Ishikawa (cell line): ENCODE data around the gene PRR12.

ENCODE experiments used
- CEBPB ChIP-seq: IDR thresholded peaks from 2 replicates; pipeline ENCODE4 v1.6.1; 2012
- CREB1 ChIP-seq: IDR thresholded peaks from 2 replicates; pipeline ENCODE4 v1.6.1; 2012; ENCODE audit warnings: low read depth
- EGR1 ChIP-seq: IDR thresholded peaks from 2 replicates; pipeline ENCODE4 v1.6.1; 2012
- EP300 ChIP-seq: IDR thresholded peaks from 2 replicates; pipeline ENCODE4 v1.6.1; 2012; ENCODE audit warnings: borderline replicate concordance
- FOXM1 ChIP-seq: IDR thresholded peaks from 2 replicates; pipeline ENCODE4 v1.6.1; 2012; ENCODE audit warnings: low read depth, borderline replicate concordance
- MAX ChIP-seq: IDR thresholded peaks from 2 replicates; pipeline ENCODE4 v1.6.1; 2012
- NFIC ChIP-seq: IDR thresholded peaks from 2 replicates; pipeline ENCODE4 v1.6.1; 2012
- RAD21 ChIP-seq: IDR thresholded peaks from 2 replicates; pipeline ENCODE4 v1.6.1; 2012; ENCODE audit warnings: low read depth
- TAF1 ChIP-seq: IDR thresholded peaks from 2 replicates; pipeline ENCODE4 v1.6.1; 2012; ENCODE audit warnings: low read depth, mild to moderate bottlenecking
- TCF12 ChIP-seq: IDR thresholded peaks from 2 replicates; pipeline ENCODE4 v1.6.1; 2012; ENCODE audit warnings: low read depth
- TEAD4 ChIP-seq: IDR thresholded peaks from 2 replicates; pipeline ENCODE4 v1.6.1; 2012
- USF1 ChIP-seq: IDR thresholded peaks from 2 replicates; pipeline ENCODE4 v1.6.1; 2012
- YY1 ChIP-seq: IDR thresholded peaks from 2 replicates; pipeline ENCODE4 v1.6.1; 2012; ENCODE audit warnings: low read depth
- ZBTB7A ChIP-seq: IDR thresholded peaks from 2 replicates; pipeline ENCODE4 v1.6.1; 2012; ENCODE audit warnings: low read depth
- TF ChIP-seq, protein P1 (sequence below): IDR thresholded peaks from 2 replicates; pipeline ENCODE4 v1.6.1; 2012; ENCODE audit warnings: low read depth, mild to moderate bottlenecking

Gene PRR12

DNA sequence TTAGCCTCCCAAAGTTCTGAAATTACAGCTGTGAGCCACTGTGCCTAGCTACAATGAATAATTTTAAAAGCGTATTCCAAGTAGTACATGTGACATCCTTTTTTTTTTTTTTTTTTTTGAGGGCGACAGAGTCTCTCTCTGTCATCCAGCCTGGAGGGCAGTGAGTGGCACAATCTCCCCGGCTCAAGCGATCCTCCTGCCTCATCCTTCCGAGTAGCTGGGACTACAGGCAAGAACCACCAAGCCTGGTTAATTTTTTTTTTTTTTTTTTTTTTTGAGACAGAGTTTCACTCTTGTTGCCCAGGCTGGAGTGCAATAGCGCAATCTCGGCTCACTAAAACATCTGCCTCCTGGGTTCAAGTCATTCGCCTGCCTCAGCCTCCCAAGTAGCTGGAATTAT, 3.8 kb upstream of the PRR12 start:
- TF ChIP-seq EGR1, result no peak
- TF ChIP-seq FOXM1, result no peak
- TF ChIP-seq NFIC, result no peak
- TF ChIP-seq CREB1, result no peak
- no peak for TF ChIP-seq EP300
- no peak for TF ChIP-seq TEAD4
- TF ChIP-seq RAD21, result no peak
- TF ChIP-seq, protein P1, sequence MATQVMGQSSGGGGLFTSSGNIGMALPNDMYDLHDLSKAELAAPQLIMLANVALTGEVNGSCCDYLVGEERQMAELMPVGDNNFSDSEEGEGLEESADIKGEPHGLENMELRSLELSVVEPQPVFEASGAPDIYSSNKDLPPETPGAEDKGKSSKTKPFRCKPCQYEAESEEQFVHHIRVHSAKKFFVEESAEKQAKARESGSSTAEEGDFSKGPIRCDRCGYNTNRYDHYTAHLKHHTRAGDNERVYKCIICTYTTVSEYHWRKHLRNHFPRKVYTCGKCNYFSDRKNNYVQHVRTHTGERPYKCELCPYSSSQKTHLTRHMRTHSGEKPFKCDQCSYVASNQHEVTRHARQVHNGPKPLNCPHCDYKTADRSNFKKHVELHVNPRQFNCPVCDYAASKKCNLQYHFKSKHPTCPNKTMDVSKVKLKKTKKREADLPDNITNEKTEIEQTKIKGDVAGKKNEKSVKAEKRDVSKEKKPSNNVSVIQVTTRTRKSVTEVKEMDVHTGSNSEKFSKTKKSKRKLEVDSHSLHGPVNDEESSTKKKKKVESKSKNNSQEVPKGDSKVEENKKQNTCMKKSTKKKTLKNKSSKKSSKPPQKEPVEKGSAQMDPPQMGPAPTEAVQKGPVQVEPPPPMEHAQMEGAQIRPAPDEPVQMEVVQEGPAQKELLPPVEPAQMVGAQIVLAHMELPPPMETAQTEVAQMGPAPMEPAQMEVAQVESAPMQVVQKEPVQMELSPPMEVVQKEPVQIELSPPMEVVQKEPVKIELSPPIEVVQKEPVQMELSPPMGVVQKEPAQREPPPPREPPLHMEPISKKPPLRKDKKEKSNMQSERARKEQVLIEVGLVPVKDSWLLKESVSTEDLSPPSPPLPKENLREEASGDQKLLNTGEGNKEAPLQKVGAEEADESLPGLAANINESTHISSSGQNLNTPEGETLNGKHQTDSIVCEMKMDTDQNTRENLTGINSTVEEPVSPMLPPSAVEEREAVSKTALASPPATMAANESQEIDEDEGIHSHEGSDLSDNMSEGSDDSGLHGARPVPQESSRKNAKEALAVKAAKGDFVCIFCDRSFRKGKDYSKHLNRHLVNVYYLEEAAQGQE, result no peak
- no peak for TF ChIP-seq ZBTB7A
- no peak for TF ChIP-seq YY1
- TF ChIP-seq TAF1, result no peak
- no peak for TF ChIP-seq MAX
- no peak for TF ChIP-seq USF1
- TF ChIP-seq TCF12, result no peak
- TF ChIP-seq CEBPB, result no peak

- TF ChIP-seq EGR1, result no peak
- no peak for TF ChIP-seq TEAD4
- no peak for TF ChIP-seq CREB1
- TF ChIP-seq ZBTB7A, result no peak
- TF ChIP-seq TCF12, result no peak
- no peak for TF ChIP-seq EP300
- no peak for TF ChIP-seq MAX
- no peak for TF ChIP-seq TAF1
- no peak for TF ChIP-seq FOXM1
- TF ChIP-seq NFIC, result no peak
- TF ChIP-seq CEBPB, result no peak
- no peak for TF ChIP-seq USF1
- no peak for TF ChIP-seq RAD21
- no peak for TF ChIP-seq YY1
Observed at GRCh38 chr19:49588365-49589122, 2.4 kb upstream of the PRR12 start.

DNA sequence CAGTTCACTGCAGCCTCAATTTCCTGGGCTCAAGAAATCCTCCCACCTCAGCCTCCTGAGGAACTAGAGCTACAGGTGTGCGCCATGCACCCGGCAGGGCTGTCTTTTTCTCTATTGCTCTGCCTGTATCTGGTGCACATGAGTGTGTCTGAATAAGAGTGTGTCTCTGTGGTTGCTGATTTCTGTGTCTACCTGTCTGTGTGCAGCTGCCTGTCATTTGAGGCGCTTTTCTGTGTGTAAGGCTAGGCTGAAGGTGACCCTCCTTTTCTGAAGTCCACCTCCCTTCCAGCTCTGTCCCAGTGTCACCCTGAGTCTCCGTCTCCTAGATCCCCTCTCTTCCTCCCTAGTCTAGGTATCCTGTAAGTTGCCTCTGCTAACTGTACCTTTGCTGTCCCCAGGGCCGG, 1.5 kb upstream of the PRR12 start:
- TF ChIP-seq CEBPB (no peak), TCF12 (no peak), TAF1 (no peak), TEAD4 (no peak), EGR1 (no peak), EP300 (no peak), RAD21 (no peak), ZBTB7A (no peak), USF1 (no peak), MAX (no peak), YY1 (no peak), CREB1 (no peak), NFIC (no peak), FOXM1 (no peak)
- TF ChIP-seq, protein P1, result no peak

DNA sequence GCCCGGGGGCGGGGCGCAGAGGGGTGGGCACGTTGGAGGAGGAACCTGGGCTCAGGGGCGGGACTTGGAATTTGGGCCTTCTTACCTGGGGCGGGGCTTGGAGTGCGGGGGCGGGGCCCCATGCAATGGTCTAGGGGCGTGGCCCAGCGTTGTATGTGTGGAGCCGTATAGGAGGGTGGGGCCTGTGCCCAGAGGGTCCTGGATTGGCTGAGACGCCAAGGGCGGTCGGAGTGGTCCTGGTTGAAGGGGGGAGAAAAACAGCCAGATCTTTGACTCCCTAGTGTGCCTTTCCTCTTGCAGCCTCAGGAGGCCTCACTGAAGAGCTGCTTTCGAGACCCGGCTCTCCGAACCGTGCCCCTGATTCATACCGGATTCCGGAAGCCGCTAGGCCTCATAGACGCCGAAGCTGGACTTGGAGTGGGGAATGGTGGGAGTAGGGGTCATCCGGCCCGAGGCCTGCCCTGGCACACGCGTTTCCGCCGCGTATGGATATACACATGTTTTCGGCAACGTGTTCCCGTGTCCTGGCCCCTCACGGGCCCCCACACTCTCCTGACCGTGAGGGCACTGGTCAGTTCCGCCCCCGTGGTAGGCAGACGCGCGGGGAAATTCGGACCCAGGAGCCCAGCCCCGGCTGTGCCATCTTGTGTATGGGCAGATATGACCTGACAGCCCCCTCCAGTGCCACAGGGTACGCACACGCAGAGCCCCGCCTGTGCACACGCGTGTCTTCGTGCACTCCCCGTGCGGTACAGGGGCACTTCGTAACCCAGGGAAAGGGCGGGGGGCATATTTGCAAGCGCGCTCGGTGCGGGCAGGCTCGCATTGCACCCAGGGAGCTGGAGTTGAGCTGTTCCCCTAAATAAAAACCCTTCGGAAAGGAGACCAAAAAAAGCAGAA, 661 bp upstream of the PRR12 start:
- peak; percentile 11; the same call in 1 of the 2 replicates for TF ChIP-seq ZBTB7A
- TF ChIP-seq YY1, result 0 out of 2 replicates have a peak, but pooled peaks have one; percentile 50
- TF ChIP-seq EP300, result no peak
- no peak for TF ChIP-seq NFIC
- TF ChIP-seq CREB1, result no peak
- no peak for TF ChIP-seq RAD21
- TF ChIP-seq MAX, result peak; percentile 73
- peak; percentile 8; the same call in 1 of the 2 replicates for TF ChIP-seq TAF1
- no peak for TF ChIP-seq TCF12
- TF ChIP-seq, protein P1, result no peak
- TF ChIP-seq TEAD4, result peak; percentile 18
- TF ChIP-seq CEBPB, result no peak
- TF ChIP-seq USF1, result no peak
- TF ChIP-seq FOXM1, result no peak
- peak; percentile 76 for TF ChIP-seq EGR1
